Brain pericyte (primary cell): ENCODE results near the gene NKX1-1.

Source experiments
- DNase-seq: peaks from one replicate; pipeline ENCODE4 v3.0.0-alpha.2; 2012; ENCODE audit warnings: low read depth, low spot score

NKX1-1 gene

GRCh38 chr4:1360423-1361283 is 45.6 kb downstream of the NKX1-1 start:
- no peak for DNase-seq

- DNase-seq: no peak
Observed at GRCh38 chr4:1359976-1360375, 46.3 kb downstream of the NKX1-1 start.

- no peak for DNase-seq
Observed at GRCh38 chr4:1359144-1359501, 47.1 kb downstream of the NKX1-1 start.

- no peak for DNase-seq
Observed at GRCh38 chr4:1358421-1359143, 47.7 kb downstream of the NKX1-1 start.

GRCh38 chr4:1357356-1358248 is 48.6 kb downstream of the NKX1-1 start:
- DNase-seq: no peak

- no peak for DNase-seq
Observed at GRCh38 chr4:1356181-1356998, 49.9 kb downstream of the NKX1-1 start.

GRCh38 chr4:1355378-1355777 is 50.9 kb downstream of the NKX1-1 start:
- DNase-seq: no peak

- DNase-seq: no peak
Observed at GRCh38 chr4:1354983-1355275, 51.3 kb downstream of the NKX1-1 start.

GRCh38 chr4:1354136-1354982 is 51.9 kb downstream of the NKX1-1 start:
- DNase-seq: no peak

- DNase-seq: no peak
Observed at GRCh38 chr4:1353186-1354055, 52.8 kb downstream of the NKX1-1 start.
